Urothelium cell line (cell line): ENCODE measurements around the gene CHID1.

Source experiments
- DNase-seq: peaks from one replicate; pipeline ENCODE4 v3.0.0; 2011; ENCODE audit warnings: low spot score, mixed read lengths
- FAIRE-seq: peaks from 2 replicates; lab custom pipeline; 2011; peaks lifted over from hg19 to GRCh38; lab: Jason Lieb, UNC

The CHID1 gene

GRCh38 chr11:850775-851763 lies 59.5 kb downstream of the CHID1 start:
- FAIRE-seq (no peak), DNase-seq (no peak)

- no peak for DNase-seq
- no peak for FAIRE-seq
Measured at GRCh38 chr11:849951-850774, 60.4 kb downstream of the CHID1 start.

- DNase-seq (no peak), FAIRE-seq (no peak)
Measured at GRCh38 chr11:849104-849824, 61.3 kb downstream of the CHID1 start.

- DNase-seq: peak; percentile 27
- no peak for FAIRE-seq
Measured at GRCh38 chr11:848380-848931, 62.2 kb downstream of the CHID1 start.

- FAIRE-seq (no peak), DNase-seq (no peak)
Measured at GRCh38 chr11:847876-848275, 62.7 kb downstream of the CHID1 start.

- FAIRE-seq: no peak
- no peak for DNase-seq
Measured at GRCh38 chr11:846496-847098, 64.0 kb downstream of the CHID1 start.

GRCh38 chr11:845872-846495 lies 64.6 kb downstream of the CHID1 start:
- DNase-seq (no peak), FAIRE-seq (no peak)

- peak; percentile 78 for DNase-seq
- FAIRE-seq: peak; percentile 17
Measured at GRCh38 chr11:844693-845644, 65.6 kb downstream of the CHID1 start.

- DNase-seq (peak; percentile 76), FAIRE-seq (peak; percentile 71)
Measured at GRCh38 chr11:843818-844692, 66.6 kb downstream of the CHID1 start.

- FAIRE-seq: no peak
- no peak for DNase-seq
Measured at GRCh38 chr11:843086-843734, 67.4 kb downstream of the CHID1 start.

- DNase-seq (peak; percentile 74), FAIRE-seq (no peak)
Measured at GRCh38 chr11:842370-843002, 68.1 kb downstream of the CHID1 start, which contains the start of the genes POLR2L and TSPAN4. Gene POLR2L, minus strand, starts transcription at chr11:842529. Its CDS starts 21 bp downstream, at chr11:842508. Gene TSPAN4, plus strand, starts transcription at chr11:842852. Its CDS starts 7,453 bp downstream, at chr11:850305.

- FAIRE-seq: no peak
- DNase-seq: no peak
Measured at GRCh38 chr11:841981-842369, 68.6 kb downstream of the CHID1 start.

- DNase-seq: no peak
- no peak for FAIRE-seq
Measured at GRCh38 chr11:839875-840617, 70.6 kb downstream of the CHID1 start.

GRCh38 chr11:839280-839623 lies 71.4 kb downstream of the CHID1 start:
- FAIRE-seq (no peak), DNase-seq (no peak)

- FAIRE-seq (no peak), DNase-seq (no peak)
Measured at GRCh38 chr11:838441-839279, 72.0 kb downstream of the CHID1 start.
